SU-DHL-6 (cell line): ENCODE measurements around the gene ATG2B.

ENCODE experiments used
- H2AFZ ChIP-seq: fragments of 200-600 bp; sonication (generic); 2 replicates; pipeline ENCODE4 v1.6.1; 2014; ENCODE audit warnings: low read depth, mild to moderate bottlenecking, moderate library complexity, mixed read lengths, antibody characterized with exemption, low read length; ENCODE audit not compliant: severe bottlenecking
- H3F3A ChIP-seq: fragments of 200-600 bp; shearing (Covaris generic); 2 replicates; pipeline ENCODE4 v1.6.0; 2016; ENCODE audit warnings: antibody characterized with exemption, mild to moderate bottlenecking; ENCODE audit not compliant: insufficient read depth
- H3K27ac ChIP-seq: fragments of 200-600 bp; sonication (generic); 2 replicates; pipeline ENCODE4 v1.5.1; 2016; ENCODE audit warnings: low read depth, mild to moderate bottlenecking, low read length, moderate library complexity, mixed read lengths
- H3K27me3 ChIP-seq: fragments of 200-600 bp; sonication (generic), shearing (Covaris generic); 2 replicates; pipeline ENCODE4 v1.6.0; 2014; ENCODE audit warnings: mild to moderate bottlenecking, low read length
- H3K36me3 ChIP-seq: fragments of 200-600 bp; sonication (generic); 2 replicates; pipeline ENCODE4 v1.6.1; 2014; ENCODE audit warnings: mild to moderate bottlenecking, low read length, mixed read lengths
- H3K4me2 ChIP-seq: fragments of 300-600, 200-600 bp; shearing (Covaris generic), sonication (generic); 2 replicates; pipeline ENCODE4 v1.6.0; 2014; ENCODE audit warnings: low read length, low read depth, mild to moderate bottlenecking; ENCODE audit not compliant: poor library complexity, severe bottlenecking
- H3K4me3 ChIP-seq: fragments of 200-600 bp; sonication (generic); 2 replicates; pipeline ENCODE4 v1.5.1; 2014; ENCODE audit warnings: antibody characterized with exemption, low read length, mild to moderate bottlenecking, mixed read lengths; ENCODE audit not compliant: insufficient read depth, poor library complexity, severe bottlenecking
- H3K79me2 ChIP-seq: fragments of 200-600 bp; sonication (generic); 2 replicates; pipeline ENCODE4 v1.6.1; 2014; ENCODE audit warnings: mild to moderate bottlenecking, low read length, moderate library complexity; ENCODE audit not compliant: insufficient read depth
- H3K9ac ChIP-seq: fragments of 200-600 bp; sonication (generic); 2 replicates; pipeline ENCODE4 v1.7.0; 2014; ENCODE audit warnings: mild to moderate bottlenecking, low read length
- H3K9me2 ChIP-seq: fragments of 200-600 bp; sonication (generic); replicated peaks from 2 replicates; pipeline ENCODE4 v1.6.1; 2014; ENCODE audit warnings: low read length; ENCODE audit not compliant: insufficient read depth
- H3K9me3 ChIP-seq: fragments of 200-600 bp; sonication (generic); 2 replicates; pipeline ENCODE4 v1.6.1; 2014; ENCODE audit warnings: low read length, mixed read lengths; ENCODE audit not compliant: insufficient read depth
- H4K20me1 ChIP-seq: fragments of 200-600 bp; sonication (generic); 2 replicates; pipeline ENCODE4 v1.6.1; 2014; ENCODE audit warnings: low read depth, mild to moderate bottlenecking, antibody characterized with exemption, low read length, moderate library complexity, mixed read lengths
- CTCF ChIP-seq: fragments of 200-600 bp; sonication (generic); IDR thresholded peaks from one replicate; pipeline ENCODE4 v1.5.1; 2017; ENCODE audit warnings: antibody characterized with exemption, mild to moderate bottlenecking, low read length, moderate library complexity; ENCODE audit not compliant: insufficient read depth, poor library complexity, severe bottlenecking
- EZH2phosphoT487 ChIP-seq: fragments of 200-600 bp; sonication (generic), shearing (Covaris generic); conservative IDR thresholded peaks from 2 replicates; pipeline ENCODE4 v1.6.1; 2018; ENCODE audit warnings: mild to moderate bottlenecking, antibody characterized with exemption, low read length, moderate library complexity, mixed read lengths

The ATG2B gene

DNA sequence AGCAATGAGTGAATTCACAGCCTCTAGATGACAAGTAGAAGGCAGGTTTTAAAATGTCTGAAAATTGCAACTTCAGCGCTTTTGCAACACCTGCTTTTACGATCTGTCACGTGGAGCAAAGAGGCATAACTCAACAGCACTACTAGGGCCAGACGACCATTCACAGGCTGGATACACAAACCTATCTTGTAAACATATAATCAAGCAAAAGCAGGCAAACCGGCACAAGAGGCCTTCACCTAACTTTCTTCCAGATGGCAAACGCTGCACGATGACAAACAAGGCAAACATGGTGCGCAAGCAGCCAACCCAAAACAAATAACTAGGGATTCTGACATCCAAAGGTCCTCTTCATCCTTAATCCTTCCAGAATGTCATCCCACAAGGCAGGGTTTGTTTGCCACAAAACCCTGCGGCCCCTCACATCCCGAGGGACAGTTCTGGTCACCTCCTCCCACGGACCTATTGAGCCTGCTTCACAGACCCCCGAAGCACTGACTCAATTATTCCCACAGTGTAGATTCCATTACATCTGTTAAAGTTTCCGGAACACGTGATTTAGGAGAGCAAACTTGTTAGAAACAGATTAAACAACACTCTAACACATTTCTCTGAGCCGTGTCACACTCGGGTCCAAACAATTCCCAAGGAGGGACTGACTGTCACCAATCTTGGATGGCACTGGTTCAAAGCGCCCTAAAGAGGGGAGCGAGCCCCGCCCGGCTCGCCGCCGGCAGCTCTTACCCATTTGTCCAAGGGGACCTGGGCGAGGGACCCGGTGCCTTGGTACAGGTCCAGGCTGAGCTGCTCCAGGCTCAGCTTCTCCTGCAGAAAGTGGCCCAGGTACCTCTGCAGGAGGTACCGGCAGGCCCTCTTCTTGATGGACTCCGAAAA, 823 bp downstream of the ATG2B start:
- Histone ChIP-seq H3F3A (no peaks in the 10 kb centered on the region), H3K9me2 (no peaks in the 10 kb centered on the region), H3K9ac (peak overlapping the region; percentile 78), H3K4me2 (peak overlapping the region; percentile 70), H3K27ac (peak overlapping the region; percentile 74), H3K9me3 (no peaks in the 10 kb centered on the region), H3K36me3 (no peaks in the 10 kb centered on the region), H3K27me3 (no peaks in the 10 kb centered on the region), H4K20me1 (no peaks in the 10 kb centered on the region), H3K4me3 (peak overlapping the region; percentile 70), H3K79me2 (peaks cover 54% of the 10 kb centered on the region), H2AFZ (peak overlapping the region; percentile 88)
- TF ChIP-seq EZH2phosphoT487: no peak
- no peak for TF ChIP-seq CTCF

GRCh38 chr14:96359959-96360358, 3.2 kb downstream of the ATG2B start:
- H3K36me3 ChIP-seq: no peaks in the 10 kb centered on the region
- H3K9me3 ChIP-seq: no peaks in the 10 kb centered on the region
- H3K27me3 ChIP-seq: no peaks in the 10 kb centered on the region
- H3K4me3 ChIP-seq: no peak overlapping the region
- peaks cover 45% of the 10 kb centered on the region for H3K79me2 ChIP-seq
- no peaks in the 10 kb centered on the region for H3K9me2 ChIP-seq
- peak overlapping the region; percentile 11 for H3K4me2 ChIP-seq
- H3F3A ChIP-seq: no peaks in the 10 kb centered on the region
- no peak overlapping the region for H3K27ac ChIP-seq
- no peak overlapping the region for H2AFZ ChIP-seq
- H4K20me1 ChIP-seq: no peaks in the 10 kb centered on the region
- no peak overlapping the region for H3K9ac ChIP-seq
- no peak for TF ChIP-seq CTCF

GRCh38 chr14:96357216-96357615, 5.9 kb downstream of the ATG2B start:
- no peaks in the 10 kb centered on the region for H3K27me3 ChIP-seq
- H3F3A ChIP-seq: no peaks in the 10 kb centered on the region
- H4K20me1 ChIP-seq: no peaks in the 10 kb centered on the region
- peaks cover 32% of the 10 kb centered on the region for H3K79me2 ChIP-seq
- H2AFZ ChIP-seq: no peak overlapping the region
- H3K36me3 ChIP-seq: no peaks in the 10 kb centered on the region
- no peak overlapping the region for H3K4me3 ChIP-seq
- no peak overlapping the region for H3K27ac ChIP-seq
- no peaks in the 10 kb centered on the region for H3K9me2 ChIP-seq
- H3K9ac ChIP-seq: no peak overlapping the region
- H3K4me2 ChIP-seq: no peak overlapping the region
- H3K9me3 ChIP-seq: no peaks in the 10 kb centered on the region
- no peak for TF ChIP-seq CTCF
- no peak for TF ChIP-seq EZH2phosphoT487
